HT1080 (cell line): ENCODE measurements around the gene TMEM108. TPM values are rescaled to one million over a fixed set of nuclear protein-coding genes. Genes with fewer than 3 reads are reported as not detected.
A peak's percentile ranks its signal among the peaks of the same experiment; 100 is the strongest.

Experiments
- DNase-seq: peaks from one replicate; pipeline ENCODE4 v3.0.0-alpha.2; 2015; ENCODE audit warnings: low read depth
- total RNA-seq: library from RNA; depleted of rRNA; stranded (reverse); fragments of >200 nt; shearing (Covaris generic); gene quantifications from 2 replicates; pipeline ENCODE4 v1.2.3, GENCODE V29; 2014

TMEM108 gene
- total RNA-seq, 1 experiment from 2014 or later = 0.23 TPM

DNA sequence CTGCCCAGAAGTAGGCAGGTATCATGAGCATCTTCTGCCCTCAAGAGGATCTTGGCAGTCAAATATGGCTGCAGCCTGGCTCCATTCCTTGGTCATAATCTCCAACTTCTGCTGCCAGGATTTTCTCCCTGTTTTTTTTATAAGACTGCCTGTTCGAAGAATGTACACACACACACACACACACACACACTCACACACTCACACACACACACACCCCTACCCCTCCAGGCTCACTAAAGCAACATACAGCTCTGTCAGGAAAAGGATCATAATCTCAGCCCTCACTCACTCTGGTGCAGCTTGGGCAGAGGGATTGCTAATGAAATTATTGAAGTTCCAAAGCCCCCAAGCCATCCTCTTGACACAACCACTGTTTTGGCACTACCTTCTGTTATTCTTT is 232.4 kb downstream of the TMEM108 start:
- no peak for DNase-seq

GRCh38 chr3:133271042-133271441 is 232.9 kb downstream of the TMEM108 start:
- no peak for DNase-seq

DNA sequence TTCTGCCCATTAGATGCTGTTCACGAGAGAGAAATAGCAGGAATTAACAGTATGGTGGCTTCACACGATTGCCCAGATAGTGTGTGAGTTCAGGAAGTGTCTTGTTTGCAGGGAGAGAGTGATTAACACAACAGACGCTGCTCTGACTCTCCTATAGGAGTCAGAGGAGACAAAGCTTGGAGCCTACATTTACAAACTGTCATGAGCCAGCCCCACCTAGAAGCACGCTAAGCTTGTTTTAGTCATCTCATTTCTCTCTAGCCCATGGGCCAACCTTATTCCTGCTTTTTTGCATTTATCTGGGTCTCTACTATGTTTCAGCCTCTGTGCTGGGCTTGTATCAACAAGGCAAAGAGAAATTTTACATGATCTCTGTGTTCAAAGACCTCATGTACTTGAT is 233.3 kb downstream of the TMEM108 start:
- peak; percentile 56 for DNase-seq

- DNase-seq = no peak
Measured at GRCh38 chr3:133273346-133273745, 235.2 kb downstream of the TMEM108 start.

- DNase-seq = no peak
Measured at GRCh38 chr3:133274477-133274876, 236.3 kb downstream of the TMEM108 start.

DNA sequence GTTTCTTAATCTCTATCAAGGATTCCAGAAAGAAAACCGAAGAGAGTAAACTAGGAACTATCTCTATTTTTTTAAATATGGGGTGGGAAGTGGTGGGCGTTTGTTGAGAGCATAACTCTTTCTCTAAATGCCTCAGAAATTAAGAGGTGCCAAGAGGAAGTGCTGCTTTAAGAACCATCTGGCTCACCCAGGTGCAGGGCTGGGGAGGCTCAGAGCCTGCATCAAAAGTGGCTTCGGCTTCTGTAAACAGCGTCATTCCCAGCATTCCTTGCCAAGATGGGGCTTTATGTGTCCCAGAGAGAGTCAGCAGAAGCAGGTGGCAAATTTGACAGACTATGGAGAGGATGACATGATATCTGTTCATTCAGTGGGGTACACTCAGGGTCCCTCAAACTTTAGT is 238.4 kb downstream of the TMEM108 start:
- no peak for DNase-seq

DNA sequence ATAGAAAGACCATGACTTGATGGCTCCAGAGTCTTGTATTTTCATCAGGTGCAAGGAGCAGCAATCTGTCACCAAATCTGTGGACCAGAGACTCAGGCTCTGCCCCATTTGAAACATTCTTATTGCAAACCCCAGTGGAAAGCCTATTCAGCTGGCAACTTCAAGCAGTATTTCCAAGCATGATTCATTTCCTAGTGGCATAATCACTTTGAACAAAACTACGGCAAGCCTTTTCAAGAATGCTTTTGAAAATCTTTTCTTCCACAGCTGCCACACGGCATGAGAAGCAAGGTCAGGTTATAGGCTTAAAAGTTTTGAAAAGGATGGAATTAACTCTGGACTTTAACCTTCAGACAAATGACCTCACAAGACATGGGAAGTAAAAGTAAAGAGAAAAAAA is 239.6 kb downstream of the TMEM108 start:
- DNase-seq = peak; percentile 74

GRCh38 chr3:133278260-133279043 is 240.3 kb downstream of the TMEM108 start:
- no peak for DNase-seq

DNA sequence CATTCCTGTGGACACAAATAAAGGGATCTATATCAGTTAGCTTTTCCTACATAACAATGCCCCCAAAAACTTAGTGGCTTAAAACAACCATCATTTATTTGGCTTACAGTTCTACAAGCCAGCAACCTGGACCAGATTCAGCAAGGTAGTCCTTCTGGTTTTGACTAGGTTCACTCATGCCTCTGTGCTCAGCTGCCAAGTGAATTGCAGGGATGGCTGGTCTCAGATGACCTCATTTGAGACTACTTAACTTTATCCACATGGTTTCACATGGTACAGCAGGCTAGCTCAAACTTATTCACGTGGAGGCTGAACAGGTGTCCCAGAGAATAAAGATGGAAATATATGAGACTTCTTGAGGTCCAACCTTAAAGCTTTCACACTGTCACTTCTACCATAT is 242.4 kb downstream of the TMEM108 start:
- DNase-seq = no peak

DNA sequence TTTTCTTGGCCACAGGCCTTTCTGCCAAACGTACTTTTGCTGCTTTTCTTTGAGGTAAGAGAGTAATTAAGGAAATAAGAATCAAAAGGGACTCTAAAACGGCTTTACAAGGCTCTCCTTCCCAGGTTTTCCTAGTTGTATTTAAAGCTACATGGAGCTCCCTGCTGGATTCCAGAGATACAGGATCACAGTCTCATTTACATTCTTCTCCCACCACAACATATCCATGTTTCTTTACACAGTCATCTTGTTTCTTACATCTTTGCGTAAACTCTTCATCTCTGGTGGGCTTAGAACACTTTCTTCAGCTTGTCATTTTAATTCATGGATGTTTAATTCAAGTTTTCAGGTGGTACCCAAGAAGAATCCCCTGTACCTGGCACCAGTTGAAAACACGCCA is 244.0 kb downstream of the TMEM108 start:
- no peak for DNase-seq

GRCh38 chr3:133283958-133284807 is 246.0 kb downstream of the TMEM108 start:
- peak; percentile 42 for DNase-seq

DNA sequence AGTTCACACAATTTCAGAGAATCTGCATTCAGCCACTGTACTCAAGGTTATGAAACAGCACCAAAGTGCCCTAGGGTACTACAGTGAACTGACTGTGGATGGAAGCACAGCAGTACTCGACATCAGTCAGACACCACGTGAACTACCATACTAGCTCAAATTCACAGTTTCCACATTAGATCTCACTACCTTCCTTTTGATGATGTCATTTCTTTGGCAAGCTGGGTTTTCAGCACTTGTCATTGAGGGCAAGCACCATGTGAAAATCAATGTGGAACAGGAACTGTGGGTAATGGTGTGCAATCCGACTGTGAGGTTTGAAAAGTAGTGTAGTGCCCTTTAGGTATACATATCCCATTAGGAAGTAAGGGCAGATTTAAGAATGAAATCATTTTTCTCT is 251.1 kb downstream of the TMEM108 start:
- DNase-seq = no peak

DNA sequence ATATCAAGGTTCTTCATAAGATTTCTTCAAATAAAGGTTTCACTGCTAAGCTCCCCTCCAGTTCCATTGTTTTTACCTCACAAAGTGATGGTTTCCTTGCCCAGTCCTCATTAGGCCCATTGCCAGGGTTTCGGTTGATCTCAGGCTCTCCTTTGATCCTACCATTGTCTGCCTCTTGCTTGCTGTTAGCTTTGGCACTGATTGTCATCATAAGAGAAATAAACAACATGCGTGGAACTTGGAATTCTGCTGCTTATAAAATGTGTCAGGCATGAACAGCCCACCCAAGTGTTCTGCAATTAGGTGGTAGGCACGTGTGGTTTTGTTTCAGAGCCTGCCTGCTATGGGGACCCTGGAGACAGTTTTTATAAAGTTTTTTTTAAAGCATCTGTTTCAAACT is 254.1 kb downstream of the TMEM108 start:
- DNase-seq = no peak

DNA sequence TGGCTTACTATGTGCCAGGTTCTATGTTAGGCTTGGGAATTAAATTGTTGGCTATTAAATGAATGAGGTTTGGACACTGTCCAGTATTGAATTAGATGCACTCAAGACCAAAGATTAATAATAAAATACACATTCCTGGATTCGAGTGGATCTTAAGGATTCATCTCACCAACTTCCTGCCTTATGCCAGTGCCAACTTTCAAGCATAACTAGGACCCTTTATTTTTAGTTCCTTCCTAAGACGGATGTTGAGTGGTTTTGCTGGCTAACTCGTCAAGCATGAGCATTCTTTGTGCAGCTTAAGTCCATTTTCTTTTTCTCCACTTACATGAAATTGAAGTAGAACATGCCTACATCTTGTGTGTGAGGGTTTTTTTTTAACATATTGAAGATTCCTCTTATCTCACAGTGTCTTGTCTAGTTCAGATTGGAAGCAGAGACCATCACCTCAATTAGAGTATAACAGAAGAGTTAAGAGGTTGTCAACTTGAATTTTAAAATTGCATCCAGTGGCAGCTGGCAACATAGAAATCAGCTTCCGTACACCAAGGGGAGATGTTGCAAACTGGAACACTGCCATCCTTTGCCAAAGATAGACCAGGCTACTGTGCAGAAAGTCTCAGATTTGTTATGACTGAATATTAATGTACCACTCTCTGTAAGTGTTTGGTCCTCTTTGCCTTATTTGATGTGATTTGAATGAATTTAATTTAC is 255.4 kb downstream of the TMEM108 start:
- DNase-seq = peak; percentile 81

DNA sequence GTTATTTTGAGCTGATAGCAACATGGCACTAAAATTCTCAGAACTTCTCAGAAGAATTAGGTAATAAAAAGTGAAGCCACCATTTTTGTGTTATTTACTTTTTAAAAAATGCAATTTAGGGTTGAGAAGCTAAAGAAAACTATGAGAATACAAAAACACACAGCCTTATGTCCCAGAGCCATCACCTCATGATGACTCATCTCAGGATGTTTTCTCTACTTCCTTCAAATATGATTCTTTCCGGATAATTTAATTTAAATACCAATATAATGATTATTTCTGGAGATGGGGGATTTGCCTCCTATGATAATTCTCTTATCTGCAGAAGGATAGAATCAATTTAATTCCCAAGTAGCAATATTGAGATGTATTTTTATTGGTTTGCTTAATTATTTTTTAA is 256.1 kb downstream of the TMEM108 start:
- DNase-seq = peak; percentile 50

DNA sequence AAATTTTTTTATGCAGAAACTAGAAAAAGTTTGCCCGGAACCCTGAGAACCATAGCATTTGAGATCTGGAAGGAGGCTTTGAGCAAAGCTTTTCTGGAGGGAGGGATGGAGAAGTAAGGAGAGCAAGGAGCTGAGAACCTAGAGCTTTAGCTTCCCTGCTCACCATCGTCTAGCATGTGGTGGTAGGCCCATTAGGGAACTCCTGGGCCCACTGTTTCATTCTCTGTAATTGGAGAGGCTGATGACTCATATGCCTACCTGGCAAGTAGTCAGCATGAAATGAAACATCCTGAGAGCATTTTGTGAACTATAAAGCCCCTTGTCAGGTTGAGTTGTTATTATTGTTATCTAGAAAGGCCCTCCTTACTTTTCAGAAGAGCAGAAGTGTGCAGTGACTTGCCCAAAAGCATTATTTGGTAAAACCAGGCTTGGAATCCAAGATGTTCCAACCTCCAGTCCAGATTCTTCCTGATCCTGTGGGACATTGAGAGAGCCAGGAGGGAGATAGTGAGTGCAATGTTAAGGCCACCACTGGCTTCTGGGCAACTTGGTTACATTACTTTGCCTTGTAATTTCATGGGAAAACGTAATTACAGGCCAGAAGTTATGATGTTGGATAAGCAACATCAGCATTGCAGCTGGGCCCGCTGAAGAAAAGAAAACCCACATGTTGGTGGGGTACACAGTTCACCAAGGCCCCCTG is 257.2 kb downstream of the TMEM108 start:
- DNase-seq = peak; percentile 86

DNA sequence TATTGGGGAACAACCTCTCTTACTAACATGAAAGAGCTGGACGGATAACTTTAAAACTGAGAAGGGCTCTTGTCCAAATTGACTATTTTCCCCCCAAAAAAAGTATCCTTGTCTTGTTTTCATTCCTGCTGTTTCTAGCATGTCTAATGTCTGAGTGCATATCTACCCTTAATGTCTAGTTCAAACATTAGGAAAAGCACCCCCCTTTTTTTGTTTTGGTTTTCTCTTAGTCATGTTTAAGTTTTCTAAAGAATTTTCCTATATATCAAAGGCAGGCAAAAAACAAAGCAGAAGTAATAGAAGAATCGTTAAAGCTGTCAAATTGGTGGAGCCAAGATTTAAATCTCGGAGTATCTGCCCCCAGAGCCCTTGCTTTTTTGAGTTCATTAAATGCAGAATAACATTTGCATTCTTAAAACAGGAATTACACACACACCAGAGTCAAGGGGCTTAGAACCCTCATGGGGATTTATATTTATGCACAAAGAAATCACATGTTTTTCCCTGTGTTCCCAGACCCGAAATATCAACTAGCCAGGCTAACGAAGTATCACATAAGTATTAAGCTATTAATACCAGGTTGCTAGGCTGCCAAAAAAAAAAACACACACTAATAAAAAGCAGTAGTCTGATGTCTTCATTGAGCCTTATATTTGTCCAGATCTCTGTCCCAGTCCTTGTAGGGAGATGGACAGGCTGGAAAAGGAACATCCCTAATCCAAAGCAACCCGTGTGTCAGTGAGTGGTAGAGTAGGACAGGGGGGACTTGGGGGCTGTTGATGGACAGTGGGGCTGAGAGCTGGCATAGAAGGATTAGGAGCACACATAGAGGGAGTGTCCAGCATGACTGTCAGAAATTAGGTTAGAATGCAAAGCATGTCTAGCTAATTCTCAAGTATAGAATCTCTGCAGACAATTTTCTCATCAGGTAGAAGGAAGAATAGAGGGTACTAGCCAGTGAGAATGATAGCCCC is 258.0 kb downstream of the TMEM108 start:
- DNase-seq = no peak

GRCh38 chr3:133296981-133297380 is 258.8 kb downstream of the TMEM108 start:
- DNase-seq = no peak

GRCh38 chr3:133300102-133300501 is 261.9 kb downstream of the TMEM108 start:
- DNase-seq = no peak

- peak; percentile 98 for DNase-seq
Measured at GRCh38 chr3:133301194-133301593, 263.0 kb downstream of the TMEM108 start.
